GM10847 (cell line): Measurements from ENCODE around the gene ENPP7.

ENCODE experiments used
- POLR2A ChIP-seq: IDR thresholded peaks from 2 replicates; pipeline ENCODE4 v1.6.1; 2011; ENCODE audit not compliant: insufficient read length; ENCODE audit errors: extremely low read depth

The ENPP7 gene

GRCh38 chr17:79785900-79786810, 55.4 kb downstream of the ENPP7 start:
- TF ChIP-seq POLR2A = no peak

GRCh38 chr17:79786930-79787643, 56.3 kb downstream of the ENPP7 start:
- TF ChIP-seq POLR2A = no peak

DNA sequence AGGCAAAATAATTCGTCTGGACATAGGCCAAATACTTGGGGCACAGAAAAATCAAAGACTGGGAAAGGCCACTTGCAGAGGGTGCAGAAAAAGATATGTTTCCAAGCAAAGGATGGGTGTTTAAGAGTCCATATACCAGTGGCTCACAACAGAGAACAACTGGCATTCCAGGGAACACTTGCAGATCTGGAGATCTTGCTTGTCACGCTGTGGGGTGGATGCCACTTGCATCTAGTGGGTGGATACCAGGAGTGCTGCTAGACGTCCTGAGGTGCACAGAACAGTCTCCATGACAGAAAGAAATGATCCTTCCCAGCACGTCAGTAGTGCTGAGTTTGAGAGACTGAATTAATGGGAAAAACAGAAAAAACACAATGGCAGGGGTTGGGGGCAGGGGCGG, 57.7 kb downstream of the ENPP7 start:
- no peak for TF ChIP-seq POLR2A

- TF ChIP-seq POLR2A = no peak
Observed at GRCh38 chr17:79788989-79789942, 58.5 kb downstream of the ENPP7 start.

- no peak for TF ChIP-seq POLR2A
Observed at GRCh38 chr17:79789943-79790804, 59.4 kb downstream of the ENPP7 start.

DNA sequence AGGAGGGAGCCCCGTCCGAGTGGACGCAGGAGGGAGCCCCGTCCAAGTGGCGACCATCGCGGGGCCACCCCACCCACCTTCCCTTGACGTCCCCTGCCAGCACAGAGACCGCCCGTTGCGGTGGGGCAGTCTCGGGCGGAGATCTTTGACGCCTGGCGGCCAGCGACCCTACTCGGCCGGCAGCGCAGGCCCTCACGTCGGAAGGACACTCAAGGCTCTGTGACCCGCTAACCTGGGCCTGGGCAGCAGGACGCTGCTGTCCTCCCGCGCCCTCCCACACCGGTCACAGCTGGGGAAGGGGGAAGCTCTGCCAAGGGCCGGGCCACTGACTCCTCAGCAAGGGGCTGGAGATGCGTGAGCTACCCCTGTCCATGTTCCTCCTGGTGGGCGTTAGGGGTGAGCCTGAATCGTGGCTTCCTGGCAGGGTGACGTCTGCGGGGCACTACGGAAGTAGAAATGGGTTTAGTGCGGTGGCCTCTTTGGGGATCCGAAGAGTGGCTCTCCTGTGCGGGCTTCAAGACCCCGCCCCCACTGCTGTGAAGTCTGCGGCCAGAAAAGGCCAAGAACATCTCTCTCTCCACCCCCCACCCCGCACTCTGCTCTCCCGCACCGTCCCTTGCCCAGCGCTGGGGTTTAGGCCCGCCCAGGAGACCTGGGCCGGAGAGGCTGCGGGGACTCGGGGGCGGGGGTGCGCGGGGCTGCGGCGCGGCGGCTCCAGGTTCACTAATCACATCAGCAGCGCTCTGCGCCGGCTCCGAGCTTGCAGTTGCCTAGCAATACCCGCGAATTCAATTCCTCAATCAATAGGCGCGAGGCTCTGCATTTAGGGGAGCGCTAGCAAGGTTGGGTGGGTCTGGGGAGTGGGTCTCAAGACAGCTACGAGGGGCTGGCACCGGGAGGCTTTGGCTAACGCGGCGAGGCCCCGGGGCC, 60.3 kb downstream of the ENPP7 start:
- no peak for TF ChIP-seq POLR2A

DNA sequence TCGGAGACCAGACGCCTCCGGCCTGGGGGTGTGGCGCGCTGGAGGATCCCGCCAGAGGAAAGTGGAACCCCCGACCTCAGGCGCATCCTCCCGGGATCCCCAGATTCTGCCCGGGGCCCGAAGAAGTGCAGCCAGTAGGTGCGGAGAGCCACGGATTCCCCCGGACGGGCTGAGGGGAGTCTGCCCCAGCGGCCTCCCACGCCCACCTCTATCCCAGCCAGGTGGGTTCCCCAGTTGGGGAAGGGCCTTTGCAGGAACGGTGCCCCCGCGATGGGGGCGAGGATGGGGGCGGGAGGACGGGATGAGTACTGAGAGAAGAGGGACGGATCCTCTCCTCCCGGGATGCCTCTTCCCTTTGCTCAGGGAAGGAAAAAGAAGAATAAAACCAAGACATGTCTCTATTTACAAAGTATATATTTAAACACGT, 61.0 kb downstream of the ENPP7 start:
- no peak for TF ChIP-seq POLR2A
